A673 (cell line): ENCODE results near the gene INPP5F. TPM values are rescaled to one million over a fixed set of nuclear protein-coding genes. Genes with fewer than 3 reads are reported as not detected.

ENCODE experiments used
- BruUV-seq: library from RNA; stranded (reverse); fragments of 400-500 nt; replicated peaks from 2 replicates; lab custom pipeline; 2021; lab: Mats Ljungman, UMichigan
- CTCF ChIA-PET: fragments of 300-600 bp; sonication (Branson Sonifier 250); formaldehyde crosslinking; loops from one replicate; lab custom pipeline; 2022; ENCODE audit warnings: antibody characterized with exemption; lab: Charles Lee
- POLR2A ChIA-PET: fragments of 300-600 bp; sonication (Branson Sonifier 250); formaldehyde crosslinking; loops from one replicate; lab custom pipeline; 2022; ENCODE audit warnings: antibody characterized with exemption; ENCODE audit not compliant: low non-redundant PET; lab: Charles Lee
- DNase-seq: peaks from one replicate; pipeline ENCODE4 v3.0.0-alpha.2; 2015; ENCODE audit warnings: low spot score
- H3K27ac ChIP-seq: fragments of 200-600 bp; sonication (generic); 2 replicates; pipeline ENCODE4 v1.5.1; 2016; ENCODE audit warnings: mixed run types, low read depth, mild to moderate bottlenecking, mixed read lengths, antibody characterized with exemption, low read length; ENCODE audit not compliant: poor library complexity, severe bottlenecking
- H3K27me3 ChIP-seq: fragments of 200-600 bp; sonication (generic); replicated peaks from 2 replicates; pipeline ENCODE4 v1.6.1; 2017; ENCODE audit warnings: mixed run types, low read depth, mild to moderate bottlenecking, mixed read lengths, antibody characterized with exemption, low read length; ENCODE audit not compliant: insufficient read depth, poor library complexity
- H3K36me3 ChIP-seq: fragments of 200-600 bp; sonication (generic); 2 replicates; pipeline ENCODE4 v1.6.1; 2016; ENCODE audit warnings: mixed run types, mild to moderate bottlenecking, mixed read lengths, antibody characterized with exemption, low read length; ENCODE audit not compliant: insufficient read depth, poor library complexity, severe bottlenecking
- H3K4me1 ChIP-seq: fragments of 200-600 bp; sonication (generic); 2 replicates; pipeline ENCODE4 v1.6.1; 2017; ENCODE audit warnings: mixed run types, mild to moderate bottlenecking, mixed read lengths, antibody characterized with exemption, low read length; ENCODE audit not compliant: insufficient read depth, poor library complexity, severe bottlenecking
- H3K4me3 ChIP-seq: fragments of 200-600 bp; sonication (generic); 2 replicates; pipeline ENCODE4 v1.5.1; 2016; ENCODE audit warnings: low read depth, mixed run types, mild to moderate bottlenecking, mixed read lengths, low read length; ENCODE audit not compliant: poor library complexity, severe bottlenecking
- H3K9me3 ChIP-seq: fragments of 200-600 bp; sonication (generic); 2 replicates; pipeline ENCODE4 v1.6.1; 2016; ENCODE audit warnings: mixed run types, low read depth, mild to moderate bottlenecking, mixed read lengths, antibody characterized with exemption, low read length; ENCODE audit not compliant: poor library complexity, severe bottlenecking
- EZH2 ChIP-seq: fragments of 200-600 bp; sonication (generic); IDR thresholded peaks from 2 replicates; pipeline ENCODE4 v1.6.1; 2017; ENCODE audit warnings: borderline replicate concordance, low read depth, mild to moderate bottlenecking, mixed read lengths, antibody characterized with exemption, low read length; ENCODE audit not compliant: poor library complexity, severe bottlenecking
- intact Hi-C: fragments of 100-400 bp; cut with micrococcal nuclease; formaldehyde crosslinking; loops from one replicate; pipeline ENCODE4 v1.10.0; 2022; ENCODE audit not compliant: unreplicated experiment
- total RNA-seq: library from RNA; stranded (reverse); gene quantifications from 2 replicates; pipeline ENCODE4 v1.2.3, GENCODE V29; 2021
- TF ChIP-seq, protein P1 (sequence below): fragments of 300-800, 200-600 bp; sonication (generic); conservative IDR thresholded peaks from 2 replicates; pipeline ENCODE4 v1.5.1; 2017; ENCODE audit warnings: low read depth, mild to moderate bottlenecking, antibody characterized with exemption, low read length, moderate library complexity, mixed read lengths

The INPP5F gene
- total RNA-seq, 1 experiment from 2014 or later, result 22.0 TPM

DNA sequence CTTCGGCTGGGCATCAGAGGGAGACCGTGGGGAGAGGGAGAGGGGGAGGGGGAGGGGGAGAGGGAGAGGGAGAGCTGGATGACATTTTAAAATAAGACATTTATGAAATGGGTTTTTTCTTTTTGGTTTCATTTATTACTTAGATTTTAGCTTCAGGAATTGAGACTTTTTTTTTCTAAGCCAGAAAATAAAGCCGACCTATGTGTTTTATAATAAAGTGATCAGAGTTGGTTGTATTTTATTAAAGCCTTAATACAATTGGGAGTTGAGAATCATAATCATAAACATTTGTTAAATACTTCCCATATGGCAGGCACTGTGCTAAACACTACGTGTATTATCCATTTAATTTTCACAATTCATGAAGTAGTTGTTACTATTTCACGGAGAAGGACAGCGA, 70.2 kb downstream of the INPP5F start:
- no TSS peak for BruUV-seq
- CTCF ChIA-PET, result no interaction called here

DNA sequence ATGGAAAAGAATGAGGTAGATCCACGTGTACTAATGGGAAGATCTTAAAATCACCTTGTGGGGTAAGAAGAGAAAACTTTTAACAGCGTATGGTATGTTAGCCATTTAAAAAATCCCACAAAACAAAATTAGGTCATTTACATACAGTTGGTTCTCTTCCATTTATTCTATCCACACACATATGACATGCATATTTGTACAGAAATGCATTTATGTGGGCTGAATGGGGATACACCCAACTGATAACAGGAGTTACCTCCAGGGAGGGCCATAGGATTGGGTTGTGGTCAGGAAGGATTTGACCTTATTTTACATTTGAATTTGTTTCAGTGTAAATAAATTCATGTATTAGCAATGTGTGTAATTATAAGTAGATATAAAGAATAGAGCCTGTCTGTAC, 75.3 kb downstream of the INPP5F start:
- Histone ChIP-seq H3K4me1 (peaks cover 20% of the 10 kb centered on the region), H3K4me3 (no peak overlapping the region), H3K36me3 (no peaks in the 10 kb centered on the region), H3K27me3 (no peaks in the 10 kb centered on the region), H3K9me3 (no peaks in the 10 kb centered on the region), H3K27ac (no peak overlapping the region)
- no TSS peak for BruUV-seq
- DNase-seq, result no peak
- CTCF ChIA-PET, result no interaction called here
- intact Hi-C loops, result no loop called here
- POLR2A ChIA-PET, result no interaction called here
- TF ChIP-seq EZH2, result no peak
- TF ChIP-seq, protein P1, sequence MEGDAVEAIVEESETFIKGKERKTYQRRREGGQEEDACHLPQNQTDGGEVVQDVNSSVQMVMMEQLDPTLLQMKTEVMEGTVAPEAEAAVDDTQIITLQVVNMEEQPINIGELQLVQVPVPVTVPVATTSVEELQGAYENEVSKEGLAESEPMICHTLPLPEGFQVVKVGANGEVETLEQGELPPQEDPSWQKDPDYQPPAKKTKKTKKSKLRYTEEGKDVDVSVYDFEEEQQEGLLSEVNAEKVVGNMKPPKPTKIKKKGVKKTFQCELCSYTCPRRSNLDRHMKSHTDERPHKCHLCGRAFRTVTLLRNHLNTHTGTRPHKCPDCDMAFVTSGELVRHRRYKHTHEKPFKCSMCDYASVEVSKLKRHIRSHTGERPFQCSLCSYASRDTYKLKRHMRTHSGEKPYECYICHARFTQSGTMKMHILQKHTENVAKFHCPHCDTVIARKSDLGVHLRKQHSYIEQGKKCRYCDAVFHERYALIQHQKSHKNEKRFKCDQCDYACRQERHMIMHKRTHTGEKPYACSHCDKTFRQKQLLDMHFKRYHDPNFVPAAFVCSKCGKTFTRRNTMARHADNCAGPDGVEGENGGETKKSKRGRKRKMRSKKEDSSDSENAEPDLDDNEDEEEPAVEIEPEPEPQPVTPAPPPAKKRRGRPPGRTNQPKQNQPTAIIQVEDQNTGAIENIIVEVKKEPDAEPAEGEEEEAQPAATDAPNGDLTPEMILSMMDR, result no peak

More for the DNA sequence above, 70.2 kb downstream of the INPP5F start:
- POLR2A ChIA-PET, result interaction anchor here (0.6 kb wide), 1 partner anchor 77 kb away, joined by 8 read pairs; no protein-coding TSS in a partner anchor
- no peaks in the 10 kb centered on the region for H3K36me3 ChIP-seq
- no peaks in the 10 kb centered on the region for H3K9me3 ChIP-seq
- no peak for DNase-seq
- no peak for TF ChIP-seq EZH2
- TF ChIP-seq, protein P1, result no peak
- no peaks in the 10 kb centered on the region for H3K27me3 ChIP-seq
- H3K4me3 ChIP-seq, result no peak overlapping the region
- intact Hi-C loops, result no loop called here
- H3K4me1 ChIP-seq, result no peaks in the 10 kb centered on the region
- H3K27ac ChIP-seq, result no peak overlapping the region

DNA sequence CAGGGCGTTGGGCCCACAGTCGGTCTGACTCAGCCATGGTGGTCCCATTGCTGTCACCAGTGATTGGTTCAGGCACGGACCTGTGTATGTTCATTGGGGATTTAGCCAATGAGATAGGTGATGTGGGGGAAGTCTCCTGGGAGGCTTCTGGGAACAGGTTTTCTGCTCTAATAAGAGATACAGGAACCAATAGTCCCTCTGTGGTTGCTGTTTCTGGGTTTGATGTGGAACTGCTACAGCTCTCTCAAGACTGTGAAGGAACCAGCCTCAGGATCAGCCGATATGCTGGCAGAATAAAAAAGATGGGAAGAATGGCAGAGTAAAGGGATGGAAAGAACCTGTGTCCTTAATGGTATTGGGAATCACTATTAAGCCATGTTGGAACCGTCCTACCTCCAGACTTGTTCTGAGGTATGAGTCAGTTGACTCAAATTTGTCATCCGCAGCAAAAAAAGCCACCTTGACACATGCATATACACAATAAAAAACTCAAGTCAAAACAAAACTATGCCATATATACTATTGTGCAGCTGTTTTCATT, 76.2 kb downstream of the INPP5F start:
- TF ChIP-seq, protein P1, result no peak
- no peak for TF ChIP-seq EZH2
- CTCF ChIA-PET, result no interaction called here
- BruUV-seq, result no TSS peak
- H3K9me3 ChIP-seq, result no peaks in the 10 kb centered on the region
- H3K4me3 ChIP-seq, result no peak overlapping the region
- H3K36me3 ChIP-seq, result no peaks in the 10 kb centered on the region
- peaks cover 28% of the 10 kb centered on the region for H3K4me1 ChIP-seq
- H3K27ac ChIP-seq, result no peak overlapping the region
- DNase-seq, result no peak
- POLR2A ChIA-PET, result no interaction called here
- intact Hi-C loops, result no loop called here
- no peaks in the 10 kb centered on the region for H3K27me3 ChIP-seq
